ENCODE data around the gene GSTA3.
"Not testable (repeated sequence)": the region's sequence is repeated elsewhere in the genome, so short reads cannot be mapped to it uniquely, and the experiment has no call there.

Gene GSTA3

DNA sequence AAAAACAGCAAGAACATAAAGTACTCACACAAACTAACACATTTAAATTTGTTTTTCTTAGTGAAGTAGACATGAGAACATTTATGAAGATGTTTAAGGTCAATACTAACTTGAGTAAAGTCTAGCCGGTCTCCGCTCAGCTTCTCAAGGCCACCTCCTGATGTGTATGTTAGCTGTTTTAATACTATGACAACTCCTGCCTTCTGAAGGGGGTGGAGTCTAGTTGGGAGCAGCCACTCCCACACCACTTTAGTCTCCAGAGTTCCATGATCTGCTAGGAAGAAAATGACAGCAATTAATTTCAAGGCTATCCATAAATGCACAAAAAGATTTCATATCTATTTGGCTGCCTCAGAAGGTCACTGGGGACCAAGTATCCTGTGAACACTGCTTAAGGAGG lies at the start of gene GSTA3:
GSTA3 (minus strand) TSS at position 168 of the 400 bp plus-strand sequence. CDS start 3,864 bp downstream, outside the sequence.
- no peak for DNase-seq (ENCODE audit: low read depth in 2 of 3, low spot score in 1 of 3)

DNA sequence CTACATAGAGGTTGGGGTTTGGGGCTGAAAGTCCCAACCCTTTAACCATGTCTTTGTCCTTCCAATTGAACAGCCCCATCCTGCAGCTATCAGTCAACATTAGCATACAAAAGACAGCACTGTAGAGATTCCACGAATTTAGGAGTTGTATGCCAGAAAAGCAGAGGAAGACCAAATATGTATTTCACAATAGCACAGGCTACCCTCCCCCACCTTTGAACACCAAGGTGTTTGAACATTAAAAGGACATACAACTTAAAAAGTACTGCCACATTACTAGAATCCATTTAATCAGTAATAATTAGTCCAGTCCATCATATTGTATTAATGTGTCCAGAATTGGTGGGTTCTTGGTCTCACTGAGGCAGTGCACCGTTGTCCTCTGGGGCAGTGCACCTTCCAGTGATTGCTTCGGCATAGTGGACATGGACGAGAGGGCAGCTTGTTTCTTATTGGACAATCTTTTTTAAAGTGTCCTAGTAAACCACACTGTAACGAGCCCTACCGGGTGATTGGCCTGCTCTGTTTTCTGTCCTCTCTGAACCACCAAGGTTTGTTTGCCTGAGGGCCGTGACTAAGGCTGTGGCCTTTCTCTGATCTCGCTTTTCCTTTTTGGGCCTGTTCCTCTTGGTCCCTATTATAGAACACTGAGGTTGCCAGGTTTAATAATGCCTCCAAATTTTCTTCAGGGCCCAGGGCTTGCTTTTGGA lies 49.2 kb upstream of the GSTA3 start:
- no peak for DNase-seq (ENCODE audit: low read depth in 2 of 3, low spot score in 1 of 3)

- DNase-seq (ENCODE audit: low read depth in 2 of 3, low spot score in 1 of 3), result no peak
Observed at GRCh38 chr6:52955871-52956270, 46.4 kb upstream of the GSTA3 start.

DNA sequence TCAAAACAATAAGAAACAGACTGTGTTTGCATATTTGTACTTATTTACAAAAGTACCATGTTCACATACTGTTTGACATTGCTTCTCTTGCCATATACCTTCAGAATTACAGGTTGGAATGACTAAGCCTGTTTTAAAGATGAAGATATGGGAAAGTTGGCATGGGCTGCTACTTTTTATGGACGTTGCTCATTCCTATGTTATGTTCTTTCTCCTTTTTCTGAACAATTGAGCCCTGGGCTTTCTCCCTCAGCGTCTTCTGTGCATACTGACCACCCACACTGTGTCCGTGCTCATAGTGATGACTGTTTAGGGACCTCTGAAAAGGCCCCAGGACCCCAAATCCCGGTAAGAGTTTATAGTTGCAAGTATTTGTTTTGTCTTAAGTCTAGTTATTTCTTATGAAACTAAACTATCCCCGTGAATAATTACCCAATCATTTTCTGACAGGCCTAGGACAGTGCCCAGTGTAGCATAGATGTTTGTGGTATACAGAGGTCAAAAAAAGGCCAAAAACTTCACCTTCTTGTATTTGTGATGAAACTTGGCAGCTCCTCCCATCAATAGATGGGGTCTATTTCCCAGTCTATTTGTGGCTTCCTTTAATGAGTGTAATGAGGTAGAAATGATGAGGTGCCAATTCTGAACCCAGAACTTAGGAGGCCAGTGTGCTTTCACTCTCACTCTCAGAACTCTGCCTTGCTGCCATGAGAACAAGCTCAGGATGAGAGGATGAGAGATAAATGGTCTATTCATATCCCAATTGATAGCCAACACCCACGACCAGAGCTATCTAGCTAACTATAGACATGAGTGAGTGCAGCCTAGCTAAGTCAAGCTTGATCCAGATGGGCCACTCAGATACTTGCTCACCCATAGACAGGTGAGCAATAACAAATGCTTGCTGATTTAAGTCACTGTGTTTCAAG lies 44.7 kb upstream of the GSTA3 start:
- DNase-seq (ENCODE audit: low read depth in 2 of 3, low spot score in 1 of 3), result no peak

- DNase-seq (ENCODE audit: low read depth in 2 of 3, low spot score in 1 of 3), result no peak
Observed at GRCh38 chr6:52946306-52946705, 36.8 kb upstream of the GSTA3 start.

DNA sequence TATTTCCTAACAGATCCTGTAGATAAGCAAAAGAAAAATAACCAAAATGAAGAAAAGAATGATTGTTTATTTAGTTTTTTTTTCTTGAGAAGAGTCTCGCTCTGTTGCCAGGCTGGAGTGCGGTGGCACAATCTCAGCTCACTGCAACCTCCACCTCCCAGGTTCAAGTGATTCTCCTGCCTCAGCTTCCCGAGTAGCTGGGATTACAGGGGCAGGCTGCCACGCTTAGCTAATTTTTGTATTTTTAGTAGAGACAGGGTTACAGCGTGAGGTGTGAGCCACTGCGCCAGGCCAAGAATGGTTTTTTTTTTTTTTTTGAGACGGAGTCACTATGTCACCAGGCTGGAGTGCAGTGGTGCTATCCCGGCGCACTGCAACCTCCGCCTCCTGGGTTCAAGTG lies 33.3 kb upstream of the GSTA3 start:
- not testable (repeated sequence) for DNase-seq (ENCODE audit: low read depth in 2 of 3, low spot score in 1 of 3)

- DNase-seq (ENCODE audit: low read depth in 2 of 3, low spot score in 1 of 3), result no peak
Observed at GRCh38 chr6:52942221-52942620, 32.7 kb upstream of the GSTA3 start.

DNA sequence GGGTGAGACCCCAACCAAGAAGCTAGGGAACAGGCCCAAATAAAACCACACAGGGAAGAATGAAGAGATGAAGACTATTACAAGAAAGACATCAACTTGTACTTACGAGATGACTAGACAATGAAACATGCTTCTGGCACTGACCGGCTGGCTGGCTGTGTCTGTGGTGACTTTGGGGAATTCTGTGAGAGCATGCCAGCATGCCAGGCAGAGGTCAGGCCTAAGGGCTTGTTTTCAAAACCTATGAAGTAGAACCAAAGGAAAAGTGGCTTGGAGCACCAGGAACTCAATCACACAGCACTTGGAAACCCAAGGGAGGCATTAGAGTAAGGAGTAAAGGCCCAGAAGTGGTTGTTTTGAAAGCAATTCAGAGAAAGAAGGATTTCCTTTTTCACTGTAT lies 28.4 kb upstream of the GSTA3 start:
- no peak for DNase-seq (ENCODE audit: low read depth in 2 of 3, low spot score in 1 of 3)

GRCh38 chr6:52933778-52934177 lies 24.3 kb upstream of the GSTA3 start:
- DNase-seq (ENCODE audit: low read depth in 2 of 3, low spot score in 1 of 3), result no peak

GRCh38 chr6:52931351-52931750 lies 21.9 kb upstream of the GSTA3 start:
- no peak for DNase-seq (ENCODE audit: low read depth in 2 of 3, low spot score in 1 of 3)

DNA sequence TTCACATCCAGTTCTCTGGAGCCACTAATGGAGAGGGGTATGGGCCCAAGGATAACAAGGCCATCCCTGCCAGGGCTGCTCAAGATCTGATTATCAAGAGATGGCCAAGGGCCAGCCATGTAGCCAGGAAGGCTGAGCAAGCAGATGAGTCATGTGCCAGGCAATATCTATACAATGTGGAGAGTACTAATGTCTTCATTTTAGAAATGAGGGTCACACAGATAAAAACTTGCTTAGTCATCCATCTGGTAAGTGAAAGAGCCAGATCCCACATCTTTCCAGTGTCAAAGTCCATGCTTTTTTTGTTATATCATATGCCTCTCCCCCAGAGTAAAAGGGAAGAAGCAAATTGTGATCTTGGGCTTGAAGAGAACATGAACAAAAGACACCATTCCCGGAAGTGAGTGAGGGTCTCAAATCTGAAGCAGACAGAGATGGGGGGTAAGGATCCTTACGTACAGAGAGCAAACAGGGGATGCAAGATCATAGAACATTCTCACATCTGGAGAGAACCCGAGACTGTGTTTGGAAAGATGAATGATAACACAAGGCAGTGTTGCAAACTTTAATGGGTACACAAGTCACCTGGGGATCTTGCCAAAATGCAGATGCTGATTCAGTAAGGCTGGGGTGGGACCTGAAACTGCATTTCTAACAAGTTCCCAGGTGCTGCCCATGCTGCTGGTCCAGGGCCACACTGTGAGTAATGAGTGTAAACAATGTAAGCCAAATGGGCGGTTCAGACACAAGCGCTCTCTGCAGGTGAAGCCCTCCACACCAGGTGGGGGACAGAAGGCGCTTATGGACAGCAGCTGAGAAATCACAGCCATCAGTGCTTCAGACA lies 20.0 kb upstream of the GSTA3 start:
- DNase-seq (ENCODE audit: low read depth in 2 of 3, low spot score in 1 of 3), result no peak

DNA sequence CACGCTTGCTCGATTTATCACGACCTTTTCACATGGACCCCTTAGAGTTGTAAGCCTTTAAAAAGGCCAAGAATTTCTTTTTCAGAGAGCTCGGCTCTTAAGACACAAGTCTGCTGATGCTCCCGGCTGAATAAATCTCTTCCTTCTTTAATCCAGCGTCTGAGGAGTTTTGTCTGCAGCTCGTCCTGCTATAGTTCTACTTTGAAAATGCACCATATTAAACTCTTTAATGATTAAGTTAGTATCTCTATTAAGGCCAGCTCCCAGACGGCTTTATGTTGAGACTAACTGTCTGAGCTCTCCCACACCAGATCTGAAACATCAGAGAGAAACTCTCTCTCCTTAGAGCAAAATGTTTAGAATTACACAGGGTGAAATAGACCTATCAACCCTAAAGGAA lies 18.0 kb upstream of the GSTA3 start:
- DNase-seq (ENCODE audit: low read depth in 2 of 3, low spot score in 1 of 3), result no peak

GRCh38 chr6:52925919-52926792 lies 16.7 kb upstream of the GSTA3 start:
- DNase-seq (ENCODE audit: low read depth in 2 of 3, low spot score in 1 of 3), result no peak

- DNase-seq (ENCODE audit: low read depth in 2 of 3, low spot score in 1 of 3), result no peak
Observed at GRCh38 chr6:52925042-52925441, 15.5 kb upstream of the GSTA3 start.

- DNase-seq (ENCODE audit: low read depth in 2 of 3, low spot score in 1 of 3), result not testable (repeated sequence)
Observed at GRCh38 chr6:52923689-52924088, 14.2 kb upstream of the GSTA3 start.

DNA sequence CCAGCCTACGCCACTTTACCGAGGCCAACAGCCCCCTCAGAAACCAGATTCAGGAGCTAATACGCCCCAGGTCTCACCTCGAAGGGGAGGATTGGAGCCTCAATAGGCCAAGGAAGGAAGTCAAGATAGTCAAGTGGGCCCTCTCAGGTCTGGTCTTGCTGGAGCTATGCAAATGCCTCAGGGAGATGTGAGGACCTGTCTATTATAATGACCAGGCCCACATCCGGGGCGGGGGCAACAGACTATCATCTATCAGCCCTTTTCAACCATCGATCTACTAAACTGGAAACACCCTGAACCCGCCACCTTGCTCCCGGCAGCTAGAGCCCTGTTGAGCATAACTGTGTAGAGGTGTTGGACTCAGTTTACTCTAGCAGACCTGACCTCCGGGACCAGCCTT lies 12.7 kb upstream of the GSTA3 start:
- no peak for DNase-seq (ENCODE audit: low read depth in 2 of 3, low spot score in 1 of 3)

DNA sequence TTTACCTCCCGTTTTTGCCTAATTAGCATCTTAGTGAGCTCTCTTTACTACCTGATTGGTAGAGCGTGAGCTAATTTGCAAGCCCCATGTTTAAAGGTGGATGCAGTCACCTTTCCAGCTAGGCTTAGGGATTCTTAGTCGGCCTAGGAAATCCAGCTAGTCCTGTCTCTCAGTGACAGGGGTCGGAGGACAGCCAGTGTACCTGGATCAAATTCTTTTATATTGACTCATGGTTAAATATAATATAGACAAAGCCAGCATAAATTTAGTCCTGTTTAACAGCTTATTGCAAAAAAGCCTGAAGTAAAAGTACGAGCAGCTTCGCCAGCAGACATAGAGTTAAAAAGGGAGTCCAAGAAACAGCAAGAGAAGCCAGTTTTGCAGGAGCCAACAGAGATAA lies 12.2 kb upstream of the GSTA3 start:
- DNase-seq (ENCODE audit: low read depth in 2 of 3, low spot score in 1 of 3), result no peak

DNA sequence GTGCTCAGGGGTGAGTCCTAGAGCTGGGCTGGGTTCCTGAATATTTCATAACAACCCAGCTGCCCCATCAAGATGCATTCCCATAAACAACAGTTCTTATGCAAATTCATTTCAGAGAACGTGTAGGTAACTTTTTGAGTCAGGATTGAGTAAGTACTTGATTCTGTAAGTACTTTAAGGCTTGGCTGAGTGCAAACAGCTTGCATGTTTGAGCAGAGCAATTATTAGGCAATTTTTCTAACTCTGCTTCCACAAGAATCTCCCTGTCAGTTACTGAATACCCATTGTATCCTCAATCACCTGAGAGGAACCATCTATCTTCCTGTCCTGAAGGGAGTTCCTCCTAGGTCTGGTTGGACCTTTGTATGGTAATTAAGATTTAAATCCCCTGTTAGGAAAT lies 10.0 kb upstream of the GSTA3 start:
- not testable (repeated sequence) for DNase-seq (ENCODE audit: low read depth in 2 of 3, low spot score in 1 of 3)

GRCh38 chr6:52918771-52919170 lies 9.3 kb upstream of the GSTA3 start:
- not testable (repeated sequence) for DNase-seq (ENCODE audit: low read depth in 2 of 3, low spot score in 1 of 3)

DNA sequence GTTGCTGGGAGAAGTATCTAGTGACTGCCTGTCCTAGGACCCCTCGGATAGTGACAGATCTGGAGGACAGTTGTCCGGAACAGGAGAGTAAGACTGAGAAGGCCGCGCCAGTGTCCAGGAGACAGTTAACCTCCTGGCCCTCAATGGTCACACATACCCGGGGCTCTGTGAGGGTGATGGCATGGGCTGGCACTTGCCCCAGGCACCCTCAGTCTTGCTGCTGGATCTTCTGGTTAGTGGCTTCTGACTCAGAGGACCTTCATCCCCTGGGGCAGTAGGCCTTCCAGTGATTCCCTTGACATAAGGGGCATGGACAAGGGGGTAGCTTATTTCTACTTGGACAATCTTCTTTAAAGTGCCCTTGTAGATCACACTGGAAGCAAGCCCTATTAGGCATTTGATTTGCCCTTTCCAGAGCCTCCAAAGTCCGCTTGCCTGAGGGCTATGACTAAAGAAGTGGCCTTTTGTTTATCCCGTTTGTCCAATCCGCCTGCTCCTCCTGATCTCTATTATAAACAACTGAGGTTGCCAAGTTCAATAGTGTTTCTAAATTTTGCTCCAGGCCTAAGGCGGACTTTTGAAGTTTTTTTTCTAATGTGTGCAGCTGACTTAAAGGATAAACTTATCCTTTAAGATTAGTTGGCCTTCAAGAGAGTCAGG lies 8.7 kb upstream of the GSTA3 start:
- DNase-seq (ENCODE audit: low read depth in 2 of 3, low spot score in 1 of 3), result not testable (repeated sequence)
